WERI-Rb-1 (cell line): Measurements from ENCODE around the gene EPO.

Experiments used
- DNase-seq: peaks from one replicate; pipeline ENCODE4 v3.0.0-alpha.2; 2020
- H3K27ac ChIP-seq: fragments of 250-450 bp; sonication (Bioruptor Pico); 2 replicates; pipeline ENCODE4 v1.5.1; 2020; ENCODE audit warnings: mild to moderate bottlenecking, moderate library complexity
- H3K27me3 ChIP-seq: fragments of 250-450 bp; sonication (Bioruptor Pico); 2 replicates; pipeline ENCODE4 v1.5.1; 2021; ENCODE audit warnings: mild to moderate bottlenecking, low read depth, moderate library complexity; ENCODE audit not compliant: insufficient read depth, severe bottlenecking
- H3K36me3 ChIP-seq: fragments of 250-450 bp; sonication (Bioruptor Pico); 2 replicates; pipeline ENCODE4 v1.5.1; 2020; ENCODE audit warnings: mild to moderate bottlenecking, moderate library complexity
- H3K4me3 ChIP-seq: 2 replicates; pipeline ENCODE4 v1.5.1; 2011; ENCODE audit warnings: low read depth, mild to moderate bottlenecking, control low read depth, low read length
- H3K9me3 ChIP-seq: fragments of 250-450 bp; sonication (Bioruptor Pico); 2 replicates; pipeline ENCODE4 v1.5.1; 2021; ENCODE audit warnings: mild to moderate bottlenecking, moderate library complexity; ENCODE audit not compliant: severe bottlenecking
- CTCF ChIP-seq: IDR thresholded peaks from 2 replicates; pipeline ENCODE4 v1.5.1; 2011; ENCODE audit warnings: low read depth, mild to moderate bottlenecking, control low read depth, inconsistent platforms, low read length

EPO gene

DNA sequence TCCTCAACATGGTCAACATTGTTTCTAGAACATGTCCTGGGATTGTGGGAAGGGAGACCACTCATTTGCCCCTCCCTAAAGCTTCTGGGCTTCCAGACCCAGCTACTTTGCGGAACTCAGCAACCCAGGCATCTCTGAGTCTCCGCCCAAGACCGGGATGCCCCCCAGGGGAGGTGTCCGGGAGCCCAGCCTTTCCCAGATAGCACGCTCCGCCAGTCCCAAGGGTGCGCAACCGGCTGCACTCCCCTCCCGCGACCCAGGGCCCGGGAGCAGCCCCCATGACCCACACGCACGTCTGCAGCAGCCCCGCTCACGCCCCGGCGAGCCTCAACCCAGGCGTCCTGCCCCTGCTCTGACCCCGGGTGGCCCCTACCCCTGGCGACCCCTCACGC lies at the start of gene EPO:
Gene EPO, plus strand, starts transcription at position 190 of the 392 bp plus-strand sequence. CDS start 513 bp downstream, outside the sequence.
- no peak for DNase-seq
- H3K4me3 ChIP-seq = no peak within 1 kb of the TSS
- H3K36me3 ChIP-seq = no peaks in the 10 kb centered on the region
- no peak for TF ChIP-seq CTCF
- no peak within 1 kb of the TSS for H3K27ac ChIP-seq
- no peaks in the 10 kb centered on the region for H3K9me3 ChIP-seq
- peaks cover 65% of the 10 kb centered on the region for H3K27me3 ChIP-seq

DNA sequence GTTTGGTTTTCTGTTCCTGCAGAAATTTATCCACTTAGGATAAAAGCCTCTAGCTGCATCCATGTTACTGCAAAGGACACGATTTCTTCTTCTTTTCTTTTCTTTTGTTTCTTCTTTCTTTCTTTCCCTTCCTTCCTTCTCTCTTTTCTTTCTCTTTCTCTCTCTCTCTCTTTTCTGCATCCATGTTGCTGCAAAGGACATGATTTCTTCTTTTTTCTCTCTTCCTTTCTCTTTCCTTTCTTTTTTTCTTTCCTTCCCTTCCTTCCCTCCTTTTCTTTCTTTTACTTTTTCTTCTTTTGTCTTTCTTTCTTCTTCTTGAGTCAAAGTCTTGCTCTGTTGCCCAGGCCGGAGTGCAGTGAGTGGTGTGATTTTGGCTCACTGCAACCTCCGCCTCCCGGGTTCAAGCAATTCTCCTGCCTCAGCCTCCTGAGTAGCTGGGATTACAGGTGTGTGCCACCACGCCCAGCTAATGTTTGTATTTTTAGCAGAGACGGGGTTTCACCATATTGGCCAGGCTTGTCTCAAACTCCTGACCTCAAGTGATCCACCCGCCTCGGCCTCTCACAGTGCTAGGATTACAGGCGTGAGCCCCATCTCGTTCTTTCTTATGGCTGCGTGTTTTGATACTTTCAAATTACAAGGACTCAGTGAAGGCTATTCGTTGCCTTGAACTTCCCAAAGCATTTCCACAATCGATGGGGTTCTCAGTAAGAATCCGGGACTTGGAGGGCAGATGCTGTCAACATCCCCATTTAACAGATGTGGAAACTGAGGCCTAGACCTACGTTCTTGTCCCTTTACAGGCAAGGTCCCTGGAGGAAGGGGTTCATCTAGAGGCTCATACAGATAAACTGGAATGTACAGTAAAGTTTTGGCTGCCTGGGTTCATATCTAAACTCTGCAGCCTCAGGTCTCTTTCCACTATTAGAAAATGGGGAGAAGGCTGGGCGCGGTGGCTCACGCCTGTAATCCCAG lies 48.6 kb upstream of the EPO start:
- Histone ChIP-seq H3K27me3 (no peaks in the 10 kb centered on the region), H3K36me3 (peaks cover 3% of the 10 kb centered on the region), H3K4me3 (no peak overlapping the region), H3K9me3 (no peaks in the 10 kb centered on the region), H3K27ac (no peak overlapping the region)
- DNase-seq = no peak
- TF ChIP-seq CTCF = no peak

GRCh38 chr7:100673302-100673941 lies 46.8 kb upstream of the EPO start, which contains the start of gene GNB2:
Gene GNB2 (plus strand): TSS chr7:100673740. CDS start chr7:100676266, 2,526 bp downstream.
- H3K4me3 ChIP-seq = peak within 1 kb of the TSS; percentile 94
- peaks cover 21% of the 10 kb centered on the region for H3K36me3 ChIP-seq
- TF ChIP-seq CTCF = no peak
- H3K9me3 ChIP-seq = no peaks in the 10 kb centered on the region
- peak; percentile 99 for DNase-seq
- no peaks in the 10 kb centered on the region for H3K27me3 ChIP-seq
- peak within 1 kb of the TSS; percentile 97 for H3K27ac ChIP-seq

- Histone ChIP-seq H3K4me3 (peak overlapping the region; percentile 94), H3K27me3 (no peaks in the 10 kb centered on the region), H3K36me3 (peaks cover 25% of the 10 kb centered on the region), H3K27ac (peak overlapping the region; percentile 97), H3K9me3 (no peaks in the 10 kb centered on the region)
- TF ChIP-seq CTCF = no peak
- DNase-seq = no peak
Measured at GRCh38 chr7:100673942-100674410, 46.3 kb upstream of the EPO start.

DNA sequence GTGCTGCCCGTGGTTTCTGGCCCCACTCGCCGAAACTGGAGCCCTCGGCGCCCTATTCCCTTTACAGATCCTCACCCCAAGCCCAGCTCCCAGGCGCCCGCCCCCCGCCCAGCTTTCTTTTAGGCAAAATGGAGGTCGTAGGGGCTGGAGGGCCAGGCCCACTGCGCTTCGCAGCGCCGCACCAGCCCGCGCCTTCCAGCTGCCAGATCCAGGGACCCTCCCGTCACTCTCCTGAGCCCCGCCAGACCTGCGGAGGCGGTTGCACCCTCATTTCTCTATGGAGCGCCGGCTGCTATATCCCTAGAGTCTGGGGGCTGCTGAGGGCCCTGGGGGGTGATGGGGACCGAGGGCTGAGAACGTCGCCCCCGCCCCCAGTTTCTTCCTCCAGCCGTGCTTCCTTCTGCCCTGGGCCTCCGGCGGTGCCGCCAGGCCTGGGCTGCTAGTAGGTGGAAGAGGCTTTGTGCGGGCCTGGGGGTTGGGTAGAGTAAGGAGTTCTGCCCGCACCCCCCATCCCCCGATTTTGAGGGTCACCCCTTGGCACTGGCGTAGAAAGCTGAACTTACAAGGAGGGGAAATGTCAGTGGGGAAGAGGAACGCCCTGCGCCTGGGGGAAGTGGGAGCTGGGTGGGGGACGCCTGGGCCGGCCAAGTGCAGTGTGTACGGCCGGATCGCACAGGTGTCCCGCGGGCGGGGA lies 45.7 kb upstream of the EPO start:
- H3K36me3 ChIP-seq = peaks cover 30% of the 10 kb centered on the region
- DNase-seq = no peak
- TF ChIP-seq CTCF = no peak

More for the DNA sequence above, 45.7 kb upstream of the EPO start:
- H3K27ac ChIP-seq = peak overlapping the region; percentile 60
- H3K4me3 ChIP-seq = peak overlapping the region; percentile 94
- no peaks in the 10 kb centered on the region for H3K9me3 ChIP-seq
- no peaks in the 10 kb centered on the region for H3K27me3 ChIP-seq
